BJ (cell line): ENCODE measurements around the gene DDX42. TPM values are rescaled to one million over a fixed set of nuclear protein-coding genes. Genes with fewer than 3 reads are reported as not detected.
"Not testable (repeated sequence)": the region's sequence is repeated elsewhere in the genome, so short reads cannot be mapped to it uniquely, and the experiment has no call there.

ENCODE experiments used
- CTCF ChIA-PET: fragments of 350-600 bp; formaldehyde crosslinking; extraction: SDS; loops from one replicate; lab custom pipeline; 2021; ENCODE audit warnings: antibody characterized with exemption, inconsistent platforms; lab: Yijun Ruan, JAX
- POLR2A ChIA-PET: fragments of 300-600 bp; sonication (Branson Sonifier 250); formaldehyde crosslinking; extraction: SDS; loops from one replicate; lab custom pipeline; 2021; ENCODE audit warnings: antibody characterized with exemption; lab: Charles Lee
- DNase-seq: peaks from one replicate; pipeline ENCODE4 v3.0.0-alpha.2; 2011; ENCODE audit warnings: low read depth
- H3K27me3 ChIP-seq: 2 replicates; pipeline ENCODE4 v1.6.0; 2011; ENCODE audit warnings: low read length; ENCODE audit not compliant: control insufficient read depth, insufficient read depth
- H3K36me3 ChIP-seq: 2 replicates; pipeline ENCODE4 v1.5.1; 2011; ENCODE audit warnings: low read length; ENCODE audit not compliant: control insufficient read depth, insufficient read depth
- H3K4me3 ChIP-seq: 2 replicates; pipeline ENCODE4 v1.5.1; 2011; ENCODE audit warnings: low read depth, mild to moderate bottlenecking, control low read depth, low read length
- polyA plus RNA-seq: library from polyadenylated mRNA; depleted of rRNA; stranded (reverse); fragments of >200 nt; gene quantifications from 2 replicates; pipeline ENCODE4 v1.2.3, GENCODE V29; 2011; rRNA removed
- TF ChIP-seq, protein P1 (sequence below): IDR thresholded peaks from 2 replicates; pipeline ENCODE4 v1.5.1; 2011; ENCODE audit warnings: low read depth, mild to moderate bottlenecking, control low read depth, inconsistent platforms, low read length, moderate library complexity; ENCODE audit not compliant: insufficient read depth

The DDX42 gene
- polyA plus RNA-seq, 1 experiment, result 56.3 TPM

DNA sequence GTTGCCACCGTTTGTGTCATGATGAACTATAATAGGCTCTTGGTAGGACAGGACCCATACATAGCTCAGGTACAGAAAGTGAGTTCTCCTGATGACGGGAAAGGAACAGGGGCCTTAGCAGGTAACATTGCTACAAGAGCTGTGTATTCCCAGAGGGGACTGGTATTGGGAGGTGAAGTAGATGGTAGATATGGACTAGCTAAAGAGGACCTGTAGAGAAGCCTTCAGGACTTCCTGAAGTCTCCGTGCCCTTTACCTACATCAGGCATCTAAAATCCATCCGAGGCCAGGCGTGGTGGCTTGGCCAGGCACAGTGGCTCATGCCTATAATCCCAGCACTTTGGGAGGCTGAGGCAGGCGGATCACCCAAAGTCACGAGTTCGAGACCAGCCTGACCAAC lies 81.2 kb downstream of the DDX42 start:
- no peak for DNase-seq
- Histone ChIP-seq H3K36me3 (no peaks in the 10 kb centered on the region), H3K27me3 (peaks cover 12% of the 10 kb centered on the region), H3K4me3 (no peak overlapping the region)
- CTCF ChIA-PET, result interaction anchor here (1.5 to 4.7 kb wide), 3 partner anchors 8 to 15 kb away, joined by 4 to 28 read pairs (median 6); no protein-coding TSS in a partner anchor
- POLR2A ChIA-PET, result no interaction called here
- TF ChIP-seq, protein P1, sequence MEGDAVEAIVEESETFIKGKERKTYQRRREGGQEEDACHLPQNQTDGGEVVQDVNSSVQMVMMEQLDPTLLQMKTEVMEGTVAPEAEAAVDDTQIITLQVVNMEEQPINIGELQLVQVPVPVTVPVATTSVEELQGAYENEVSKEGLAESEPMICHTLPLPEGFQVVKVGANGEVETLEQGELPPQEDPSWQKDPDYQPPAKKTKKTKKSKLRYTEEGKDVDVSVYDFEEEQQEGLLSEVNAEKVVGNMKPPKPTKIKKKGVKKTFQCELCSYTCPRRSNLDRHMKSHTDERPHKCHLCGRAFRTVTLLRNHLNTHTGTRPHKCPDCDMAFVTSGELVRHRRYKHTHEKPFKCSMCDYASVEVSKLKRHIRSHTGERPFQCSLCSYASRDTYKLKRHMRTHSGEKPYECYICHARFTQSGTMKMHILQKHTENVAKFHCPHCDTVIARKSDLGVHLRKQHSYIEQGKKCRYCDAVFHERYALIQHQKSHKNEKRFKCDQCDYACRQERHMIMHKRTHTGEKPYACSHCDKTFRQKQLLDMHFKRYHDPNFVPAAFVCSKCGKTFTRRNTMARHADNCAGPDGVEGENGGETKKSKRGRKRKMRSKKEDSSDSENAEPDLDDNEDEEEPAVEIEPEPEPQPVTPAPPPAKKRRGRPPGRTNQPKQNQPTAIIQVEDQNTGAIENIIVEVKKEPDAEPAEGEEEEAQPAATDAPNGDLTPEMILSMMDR, result no peak

- H3K36me3 ChIP-seq, H3K4me3 ChIP-seq, POLR2A ChIA-PET, DNase-seq: not testable (repeated sequence)
- peaks cover 14% of the 10 kb centered on the region for H3K27me3 ChIP-seq
- CTCF ChIA-PET, result interaction anchor here (0.7 to 4.7 kb wide), 2 partner anchors 9 to 49 kb away, joined by 3 to 28 read pairs; no protein-coding TSS in a partner anchor
Observed at GRCh38 chr17:63856425-63856824, 82.5 kb downstream of the DDX42 start.

- POLR2A ChIA-PET, result no interaction called here
- H3K36me3 ChIP-seq, result no peaks in the 10 kb centered on the region
- TF ChIP-seq, protein P1, result no peak
- H3K4me3 ChIP-seq, result no peak overlapping the region
- H3K27me3 ChIP-seq, result peaks cover 13% of the 10 kb centered on the region
- CTCF ChIA-PET, result interaction anchor here (0.6 to 5.2 kb wide), 10 partner anchors 8 to 1648 kb away, joined by 3 to 28 read pairs (median 4); partner anchors contain the start of gene GH2
- no peak for DNase-seq
Observed at GRCh38 chr17:63859257-63859656, 85.3 kb downstream of the DDX42 start.

DNA sequence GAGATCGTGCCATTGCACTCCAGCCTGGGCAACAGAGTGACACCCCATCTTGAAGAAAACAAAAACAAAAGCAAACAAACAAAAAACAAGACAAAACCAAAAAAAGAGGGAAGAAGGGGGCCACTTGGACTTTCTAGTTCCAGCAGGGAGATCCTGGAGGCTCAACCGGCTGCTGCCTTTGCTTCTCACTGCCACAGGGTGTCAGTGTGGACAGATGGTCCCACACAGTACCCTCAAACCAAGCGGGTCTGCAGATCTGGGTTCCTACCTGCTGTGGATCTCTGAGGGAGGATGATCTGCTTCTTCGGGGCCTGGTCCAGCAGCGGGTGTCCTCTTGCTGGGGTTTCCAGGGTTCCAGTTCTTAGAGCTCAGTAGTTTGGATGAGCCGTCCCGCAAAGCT lies 92.7 kb downstream of the DDX42 start:
- H3K36me3 ChIP-seq, POLR2A ChIA-PET, H3K27me3 ChIP-seq, DNase-seq, H3K4me3 ChIP-seq: not testable (repeated sequence)
- CTCF ChIA-PET, result interaction anchor here (0.8 to 6.5 kb wide), 16 partner anchors 10 to 637 kb away, joined by 3 to 37 read pairs (median 4); partner anchors contain the start of genes GH2, PSMC5 and SMARCD2

Other genes with a start within 250 kb of the DDX42 start
- gene DCAF7, start 223.7 kb upstream of the DDX42 start, polyA plus RNA-seq, result 24.8 and 57.4 TPM in 2 replicates
- 19.5 and 23.5 TPM in 2 replicates for gene TACO1, start 173.3 kb upstream of the DDX42 start, polyA plus RNA-seq
- gene MAP3K3, start 151.8 kb upstream of the DDX42 start, polyA plus RNA-seq, result 20.2 and 32.5 TPM in 2 replicates
- 7.9 and 13.8 TPM in 2 replicates for gene LIMD2, start 74.0 kb upstream of the DDX42 start, polyA plus RNA-seq
- 21.0 and 30.9 TPM in 2 replicates for gene STRADA, start 32.4 kb upstream of the DDX42 start, polyA plus RNA-seq
- 31.4 and 55.3 TPM in 2 replicates for gene CCDC47, start 573 bp upstream of the DDX42 start, polyA plus RNA-seq
- 149 and 151 TPM in 2 replicates for gene PSMC5, start 53.3 kb downstream of the DDX42 start, polyA plus RNA-seq
- gene FTSJ3, start 53.5 kb downstream of the DDX42 start, polyA plus RNA-seq, result 36.3 and 42.1 TPM in 2 replicates
- gene SMARCD2, start 68.5 kb downstream of the DDX42 start, polyA plus RNA-seq, result 57.6 and 80.0 TPM in 2 replicates
- not detected in 2 replicates for gene CSH2, start 99.5 kb downstream of the DDX42 start, polyA plus RNA-seq
- not detected in 2 replicates for gene GH2, start 107.8 kb downstream of the DDX42 start, polyA plus RNA-seq
- not detected in 2 replicates for gene CSH1, start 122.4 kb downstream of the DDX42 start, polyA plus RNA-seq
- gene CSHL1, start 137.1 kb downstream of the DDX42 start, polyA plus RNA-seq, result not detected in 2 replicates
- not detected in 2 replicates for gene GH1, start 144.7 kb downstream of the DDX42 start, polyA plus RNA-seq
- gene CD79B, start 158.2 kb downstream of the DDX42 start, polyA plus RNA-seq, result 0.36 and 0.58 TPM in 2 replicates
- 0.06 TPM in 1 of 2 replicates, not detected in the other for gene SCN4A, start 198.7 kb downstream of the DDX42 start, polyA plus RNA-seq
- 0.10 and 0.21 TPM in 2 replicates for gene PRR29, start 224.2 kb downstream of the DDX42 start, polyA plus RNA-seq
- 0.91 and 1.6 TPM in 2 replicates for gene ICAM2, start 246.5 kb downstream of the DDX42 start, polyA plus RNA-seq